Fibroblast of pulmonary artery (primary cell): ENCODE results near the gene CD276.

Source experiments
- DNase-seq: peaks from one replicate; pipeline ENCODE4 v3.0.0-alpha.2; 2010; ENCODE audit warnings: low read depth
- H3K4me3 ChIP-seq: replicated peaks from 2 replicates; pipeline ENCODE4 v1.5.1; 2011; ENCODE audit warnings: low read depth, mild to moderate bottlenecking, control low read depth, low read length, moderate library complexity
- CTCF ChIP-seq: IDR thresholded peaks from 2 replicates; pipeline ENCODE4 v1.5.1; 2011; ENCODE audit warnings: mild to moderate bottlenecking, control low read depth, low read length, inconsistent platforms; ENCODE audit errors: missing control alignments

The CD276 gene

GRCh38 chr15:73732930-73733329 lies 48.7 kb downstream of the CD276 start:
- DNase-seq: no peak
- H3K4me3 ChIP-seq: no peak overlapping the region
- TF ChIP-seq CTCF: no peak

- no peak overlapping the region for H3K4me3 ChIP-seq
- TF ChIP-seq CTCF: no peak
- DNase-seq: no peak
These were observed 53.4 kb downstream of the CD276 start for GRCh38 chr15:73737535-73737934.

- H3K4me3 ChIP-seq: no peak overlapping the region
- no peak for TF ChIP-seq CTCF
- no peak for DNase-seq
These were observed 56.2 kb downstream of the CD276 start for GRCh38 chr15:73740152-73741048.

GRCh38 chr15:73741321-73741836 lies 57.2 kb downstream of the CD276 start:
- no peak overlapping the region for H3K4me3 ChIP-seq
- DNase-seq: no peak
- TF ChIP-seq CTCF: no peak

- no peak for TF ChIP-seq CTCF
- DNase-seq: no peak
- no peak overlapping the region for H3K4me3 ChIP-seq
These were observed 60.1 kb downstream of the CD276 start for GRCh38 chr15:73744293-73744692.

GRCh38 chr15:73745073-73745472 lies 60.9 kb downstream of the CD276 start:
- no peak overlapping the region for H3K4me3 ChIP-seq
- TF ChIP-seq CTCF: no peak
- DNase-seq: no peak
